Erythroblast (primary cell): Measurements from ENCODE around the gene RNGTT.

ENCODE experiments used
- GATA1 ChIP-seq: IDR thresholded peaks from 2 replicates; pipeline ENCODE4 v1.6.1; 2011; ENCODE audit warnings: low read depth, mild to moderate bottlenecking, control low read depth, low read length, moderate library complexity
- POLR2A ChIP-seq: IDR thresholded peaks from 2 replicates; pipeline ENCODE4 v1.6.1; 2011; ENCODE audit warnings: mild to moderate bottlenecking, low read length

DNA sequence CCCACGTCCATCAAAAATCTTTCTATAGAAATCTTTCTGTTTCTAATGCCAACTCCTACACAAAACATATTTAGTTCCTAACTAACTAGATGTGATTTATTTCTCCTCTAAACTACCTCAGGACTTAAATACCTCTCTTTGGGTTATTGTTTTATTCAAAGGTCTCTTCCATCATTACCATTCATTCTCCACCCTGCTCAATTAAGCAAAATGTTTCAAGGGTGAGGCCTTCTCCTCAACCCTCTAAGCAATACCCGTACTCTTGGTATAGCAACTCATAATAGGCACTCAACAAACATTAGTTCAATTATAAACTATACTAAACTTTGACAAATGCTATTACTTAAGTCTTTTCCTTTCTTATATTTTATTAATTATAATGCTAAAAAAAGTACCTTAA lies 111.4 kb downstream of the RNGTT start:
- TF ChIP-seq POLR2A (no peak), GATA1 (no peak)
